LHCN-M2 (cell line): Measurements from ENCODE around the gene KIF23. TPM values are rescaled to one million over a fixed set of nuclear protein-coding genes. Genes with fewer than 3 reads are reported as not detected.
A peak's percentile ranks its signal among the peaks of the same experiment; 100 is the strongest.

Experiments used
- DNase-seq: peaks from one replicate; pipeline ENCODE4 v3.0.0-alpha.2; 2012; ENCODE audit warnings: low read depth
- total RNA-seq: library from RNA; depleted of rRNA; stranded (reverse); fragments of >200 nt; gene quantifications from 2 replicates; pipeline ENCODE4 v1.2.3, GENCODE V29; 2014

Gene KIF23
- total RNA-seq, 1 experiment from 2014 or later, result 134 TPM

DNA sequence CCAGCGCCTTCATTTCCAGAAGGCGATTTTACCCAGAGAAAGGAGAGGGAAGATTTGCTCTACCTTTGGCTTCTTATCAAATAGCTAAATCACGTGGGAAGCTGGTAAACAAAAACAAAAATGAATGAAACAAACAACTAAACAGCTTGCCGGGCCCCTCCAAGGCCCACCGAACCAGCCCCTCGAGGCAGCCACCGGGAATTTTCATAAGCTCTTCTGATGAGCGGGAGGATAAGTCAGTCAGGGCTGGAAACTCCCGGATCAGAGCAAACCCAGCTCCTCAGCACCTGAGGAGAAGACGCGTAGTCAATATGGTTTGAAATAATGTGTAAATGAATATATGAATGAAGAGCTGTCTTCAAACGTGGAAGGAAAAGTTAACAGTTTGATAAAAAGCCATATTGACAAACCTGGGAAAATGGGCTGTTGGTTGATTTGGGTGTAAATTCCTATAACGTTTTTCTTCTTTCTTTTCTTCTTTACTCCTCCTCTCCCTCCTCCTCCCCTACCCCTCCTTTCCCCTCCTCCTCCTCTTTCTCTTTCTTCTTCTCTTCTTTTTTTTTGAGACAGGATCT lies 49.1 kb downstream of the KIF23 start:
- no peak for DNase-seq

- no peak for DNase-seq
Measured at GRCh38 chr15:69465253-69465652, 51.1 kb downstream of the KIF23 start.

GRCh38 chr15:69466733-69467132 lies 52.6 kb downstream of the KIF23 start:
- DNase-seq, result no peak

GRCh38 chr15:69467636-69468035 lies 53.5 kb downstream of the KIF23 start:
- DNase-seq, result no peak

- peak; percentile 76 for DNase-seq
Measured at GRCh38 chr15:69468241-69469121, 54.3 kb downstream of the KIF23 start.

- no peak for DNase-seq
Measured at GRCh38 chr15:69469467-69470201, 55.5 kb downstream of the KIF23 start.

DNA sequence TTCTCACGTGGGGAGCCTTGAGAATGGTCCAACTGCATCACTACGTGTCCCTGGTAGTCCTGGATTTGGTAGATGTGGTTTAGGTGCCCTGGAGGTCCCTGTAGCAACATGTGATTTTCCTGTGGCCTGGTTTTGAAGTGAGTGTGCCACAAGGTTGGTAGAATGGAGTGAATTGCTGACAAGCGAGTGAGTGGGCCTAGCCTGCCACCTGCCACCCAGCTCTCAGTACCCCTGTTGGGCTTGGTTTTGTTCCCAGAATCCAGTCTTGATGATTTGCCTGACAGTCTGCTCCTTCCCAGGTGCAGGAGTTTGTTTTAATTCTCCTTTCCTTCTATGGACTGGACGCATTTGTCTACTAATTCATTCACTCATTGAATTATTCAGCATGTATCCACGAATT lies 57.9 kb downstream of the KIF23 start:
- no peak for DNase-seq

DNA sequence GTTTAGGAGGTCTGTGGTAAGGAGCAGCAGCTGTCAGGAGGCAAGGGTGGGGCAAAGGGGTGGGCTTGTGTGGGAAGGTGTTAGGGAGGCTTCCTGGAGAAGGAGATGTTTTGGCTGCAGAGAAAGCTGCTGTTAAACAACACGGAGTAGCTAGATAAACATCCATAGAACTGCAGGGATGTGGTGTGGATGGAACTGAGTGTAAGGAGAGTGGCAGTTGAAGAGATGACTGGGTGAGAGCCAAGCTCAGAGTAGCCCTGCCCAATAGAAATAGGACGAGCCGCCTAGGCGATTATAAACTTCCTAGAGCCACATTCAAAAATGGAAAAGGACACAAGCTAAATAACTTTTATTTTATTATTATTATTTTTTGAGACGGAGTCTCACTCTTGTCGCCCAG lies 58.4 kb downstream of the KIF23 start:
- DNase-seq, result no peak

- DNase-seq, result no peak
Measured at GRCh38 chr15:69474291-69474690, 60.1 kb downstream of the KIF23 start.

- DNase-seq, result no peak
Measured at GRCh38 chr15:69474846-69475455, 60.8 kb downstream of the KIF23 start.

DNA sequence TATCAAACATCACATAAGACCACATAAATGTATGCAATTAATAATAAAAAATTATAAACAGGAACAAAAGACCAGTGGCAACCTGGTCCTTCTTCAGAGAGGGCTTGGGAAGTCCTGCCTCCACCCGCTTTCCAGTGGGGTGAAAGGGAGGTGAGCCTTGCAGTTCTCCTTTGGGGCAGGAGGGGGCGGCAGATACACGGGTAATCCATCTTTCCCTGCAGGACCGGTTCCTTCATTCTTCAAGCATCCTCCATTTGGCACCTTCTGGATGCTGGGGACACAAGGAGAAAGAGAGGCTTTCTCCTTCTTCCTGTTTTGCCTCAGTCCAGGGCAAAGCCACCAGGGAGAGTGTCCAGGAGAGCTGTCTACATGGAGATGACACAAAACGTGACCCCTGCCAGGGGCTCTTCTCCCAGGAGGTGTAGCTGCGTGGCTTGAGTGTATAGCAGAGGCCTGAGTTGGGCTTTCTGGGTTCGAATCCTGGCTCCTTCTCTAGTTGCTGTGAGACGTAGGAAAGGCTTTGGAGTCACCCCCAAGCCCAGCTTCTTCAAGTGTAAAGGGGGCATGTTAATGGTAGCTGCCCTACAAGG lies 61.7 kb downstream of the KIF23 start:
- DNase-seq, result peak; percentile 58

DNA sequence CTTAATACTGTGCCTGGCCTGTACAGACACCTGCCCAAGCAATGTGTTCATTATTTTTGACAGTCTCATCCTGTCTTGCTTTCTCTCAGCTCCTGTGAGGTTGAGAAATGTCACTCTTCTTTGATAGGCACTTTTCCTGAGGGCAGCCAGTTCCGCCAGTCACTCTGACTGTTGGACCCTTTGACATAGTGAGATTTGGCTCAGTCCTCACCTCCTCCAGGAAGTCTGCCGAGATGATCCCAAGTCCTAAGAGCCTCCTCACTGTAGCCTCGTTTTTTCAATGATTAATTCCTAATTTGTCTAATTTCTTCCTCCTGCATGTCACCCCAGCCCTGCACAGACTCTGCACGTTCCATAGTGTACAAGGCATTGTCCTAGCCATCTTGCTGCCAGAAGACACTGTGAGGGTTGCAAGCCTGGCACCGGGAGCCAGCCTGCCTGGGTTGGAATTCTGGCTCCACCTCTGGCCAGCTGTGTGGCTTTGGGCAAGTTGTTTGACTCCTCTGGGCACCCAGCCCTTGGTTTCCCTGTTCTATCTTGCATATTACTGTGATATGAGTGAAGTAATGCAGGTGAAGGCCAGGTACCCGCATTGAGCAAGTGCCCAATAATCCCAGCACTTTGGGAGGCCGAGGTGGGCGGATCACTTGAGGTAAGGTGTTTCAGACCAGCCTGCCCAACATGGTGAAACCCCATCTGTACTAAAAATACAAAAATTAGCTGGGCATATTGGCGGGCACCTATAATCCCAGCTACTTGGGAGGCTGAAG lies 62.7 kb downstream of the KIF23 start:
- DNase-seq, result no peak

DNA sequence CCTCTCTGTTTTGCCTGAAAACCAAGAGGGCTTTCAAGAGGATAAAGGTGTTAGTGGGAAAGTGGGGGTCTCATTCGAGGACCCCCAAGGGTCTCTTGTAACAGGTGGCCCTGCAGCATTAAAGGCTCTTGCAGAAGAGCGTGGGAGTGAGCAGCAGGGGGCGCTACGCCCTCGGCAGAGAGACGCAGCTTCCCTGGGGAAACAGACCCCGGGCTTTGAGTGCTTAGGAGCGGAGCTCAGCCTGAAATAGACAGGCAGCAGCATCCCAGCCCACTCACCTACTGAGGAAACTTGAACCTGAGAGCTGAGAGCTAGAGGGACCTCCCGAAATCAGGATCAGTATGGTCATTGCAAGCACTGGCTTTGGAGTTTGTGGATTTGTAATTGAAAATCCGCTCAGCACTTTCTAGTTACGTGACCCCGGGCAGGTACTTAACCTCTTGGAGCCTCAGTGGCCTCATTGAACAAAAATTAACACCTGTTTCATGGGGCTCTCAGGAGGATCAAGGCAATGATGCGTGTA lies 64.2 kb downstream of the KIF23 start:
- DNase-seq, result no peak

DNA sequence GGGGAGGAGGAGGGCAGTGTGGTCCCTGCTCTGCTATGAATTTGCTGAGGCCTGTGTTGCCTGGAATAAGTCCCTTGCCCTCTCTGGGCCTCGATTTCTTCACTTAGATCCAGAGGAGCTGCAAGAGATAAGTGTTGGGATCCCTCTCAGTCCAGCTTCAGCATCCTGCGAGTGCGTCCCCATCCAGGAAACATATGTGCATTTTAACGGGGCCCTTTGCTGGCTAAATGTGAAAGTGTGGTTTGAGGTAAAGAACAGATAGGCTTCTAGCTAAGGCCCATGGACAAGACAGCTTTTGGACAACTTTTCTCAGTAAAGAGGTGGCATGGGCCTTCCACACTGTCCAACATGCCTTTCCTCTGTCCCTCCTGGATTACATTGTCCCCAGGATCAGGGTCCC lies 64.9 kb downstream of the KIF23 start:
- no peak for DNase-seq

DNA sequence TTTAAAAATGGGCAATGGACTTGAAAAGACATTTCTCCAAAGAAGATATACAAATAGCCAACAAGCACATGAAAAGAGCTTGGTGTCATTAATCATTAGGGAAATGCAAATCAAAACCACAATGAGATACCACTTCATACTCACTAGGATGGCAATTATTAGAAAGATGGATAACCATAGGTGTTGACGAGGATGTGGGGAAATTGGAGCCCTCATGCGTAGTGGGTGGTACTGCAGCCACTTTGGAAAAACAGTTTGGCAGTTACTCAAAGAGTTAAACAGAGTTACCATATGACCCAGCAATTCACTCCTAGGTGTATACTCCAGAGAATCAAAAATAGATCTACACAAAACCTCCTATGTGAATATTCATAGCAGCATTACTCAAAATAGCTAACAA lies 65.8 kb downstream of the KIF23 start:
- DNase-seq, result no peak

DNA sequence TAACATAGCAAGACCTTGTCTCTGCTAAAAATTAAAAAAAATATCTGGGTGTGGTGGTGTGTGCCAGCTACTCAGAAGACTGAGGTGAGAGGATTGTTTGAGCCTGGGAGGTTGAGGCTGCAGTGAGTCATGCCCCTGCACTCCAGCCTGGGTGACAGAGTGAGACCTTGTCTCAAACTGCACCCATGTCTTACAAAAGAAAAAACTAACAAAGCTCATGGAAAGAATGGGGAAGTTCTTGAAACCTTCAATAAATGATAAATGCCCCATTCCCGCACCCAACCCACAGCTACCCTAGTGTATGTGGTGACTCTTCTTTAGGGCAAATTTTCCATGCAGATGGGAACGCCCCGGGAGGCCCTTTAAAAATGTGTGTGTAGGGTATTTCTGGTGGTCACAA lies 66.8 kb downstream of the KIF23 start:
- DNase-seq, result no peak

DNA sequence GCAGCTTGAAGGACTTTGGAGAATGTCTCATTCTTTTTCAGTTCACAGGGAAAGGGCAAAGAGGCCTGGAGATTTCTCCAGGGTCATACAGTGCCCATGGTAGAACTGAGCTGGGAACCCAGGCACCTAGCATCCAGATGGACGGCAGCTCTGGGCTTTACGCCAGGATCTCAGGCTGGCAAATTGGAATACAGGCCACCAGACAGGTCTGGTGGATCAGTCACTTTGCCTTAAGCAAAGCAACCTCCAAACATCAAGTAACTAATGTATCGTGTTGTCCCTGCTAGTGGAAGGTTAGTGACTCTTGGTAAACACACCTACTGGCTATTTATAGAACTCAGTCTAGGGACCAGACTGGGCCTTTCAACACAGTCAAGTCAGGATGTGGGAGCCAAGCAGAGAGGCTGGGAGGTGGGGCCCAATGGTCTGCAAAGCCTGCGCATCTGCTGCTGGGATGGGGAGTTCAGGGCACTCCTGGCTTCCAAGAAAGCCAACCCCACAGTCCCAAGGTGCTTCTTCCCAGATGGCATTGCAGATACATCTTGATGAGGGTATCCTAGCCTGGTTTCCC lies 68.6 kb downstream of the KIF23 start:
- DNase-seq, result no peak

DNA sequence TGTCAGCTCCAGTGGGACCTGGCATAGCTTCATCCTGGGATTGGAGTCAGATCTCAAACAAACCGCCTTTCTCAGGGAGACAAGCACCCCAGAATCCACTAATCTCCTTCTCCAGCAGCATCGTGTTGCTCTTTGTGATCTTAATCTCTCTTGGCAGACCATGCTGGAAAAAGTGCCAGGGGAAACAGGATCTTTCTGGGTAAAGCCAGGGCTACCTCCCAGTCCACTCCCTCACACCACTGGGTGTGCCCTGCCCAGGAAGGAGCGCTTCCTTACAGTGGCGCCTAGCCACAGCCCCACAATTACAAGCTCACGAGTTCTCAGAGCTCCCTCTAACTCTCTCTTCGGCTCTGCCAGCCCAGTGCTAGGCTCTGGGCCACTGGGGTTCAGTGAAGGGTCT lies 70.7 kb downstream of the KIF23 start:
- DNase-seq, result no peak

GRCh38 chr15:69486481-69487110 lies 72.4 kb downstream of the KIF23 start:
- DNase-seq, result no peak

- no peak for DNase-seq
Measured at GRCh38 chr15:69489073-69489571, 75.0 kb downstream of the KIF23 start.
